Muscle of leg (tissue), 11 donors: Measurements from ENCODE around the gene DCAF12. TPM values are rescaled to one million over a fixed set of nuclear protein-coding genes. Genes with fewer than 3 reads are reported as not detected.

Experiments
- DNase-seq: peaks from one replicate; pipeline ENCODE4 v3.0.0; 2013
- H3K27ac ChIP-seq: one replicate; pipeline ENCODE4 v1.5.1; 2013; ENCODE audit warnings: mild to moderate bottlenecking, low read length, control low read depth
- H3K27me3 ChIP-seq: one replicate; pipeline ENCODE4 v1.6.1; 2013; ENCODE audit warnings: low read length; ENCODE audit not compliant: control insufficient read depth, insufficient read depth
- H3K36me3 ChIP-seq: one replicate; pipeline ENCODE4 v1.6.1; 2013; ENCODE audit warnings: low read length; ENCODE audit not compliant: control insufficient read depth, insufficient read depth
- H3K4me1 ChIP-seq: one replicate; pipeline ENCODE4 v1.6.1; 2013; ENCODE audit warnings: low read length; ENCODE audit not compliant: control insufficient read depth, insufficient read depth
- H3K4me3 ChIP-seq: one replicate; pipeline ENCODE4 v1.5.1; 2013; ENCODE audit warnings: low read length, control low read depth
- H3K9me3 ChIP-seq: replicated peaks from 2 replicates; pipeline ENCODE4 v1.6.1; 2013; ENCODE audit warnings: low read depth, low read length; ENCODE audit not compliant: control insufficient read depth
- WGBS: methylation state at CpG from one replicate; pipeline ENCODE4 v1.1.5; 2013; ENCODE audit warnings: missing lambda C conversion rate; ENCODE audit not compliant: insufficient coverage; 5-methylcytosine and 5-hydroxymethylcytosine counted together
- polyA plus RNA-seq, 8 donors: library from polyadenylated mRNA; unstranded; fragments of 120-200 nt; gene quantifications; one replicate each; pipeline versions ENCODE4 v1.2.1 to v1.2.3, GENCODE V29; 2013; ENCODE audit warnings: inconsistent platforms in 1 of 8, low replicate concordance in 1 of 8; ENCODE audit not compliant: insufficient read length in 8 of 8, insufficient read depth in 1 of 8
- total RNA-seq: library from RNA; stranded (reverse); fragments of 120-200 nt; gene quantifications from one replicate; pipeline ENCODE4 v1.2.4, GENCODE V29; 2013

The DCAF12 gene
- total and polyA plus RNA-seq, 9 donors: 18.2 to 42.1 (median 35.3) TPM

- peak overlapping the region; percentile 91 for H3K27ac ChIP-seq
- WGBS: 83% methylated on average over 11 of the region's 17 CpGs
- H3K36me3 ChIP-seq: peaks cover 17% of the 10 kb centered on the region
Observed at GRCh38 chr9:34127035-34127948, 794 bp upstream of the DCAF12 start.

GRCh38 chr9:34125681-34126206 is 754 bp downstream of the DCAF12 start:
- WGBS: under 1% methylated on average over 12 of the region's 18 CpGs
- Histone ChIP-seq H3K27me3 (no peaks in the 10 kb centered on the region), H3K27ac (peak overlapping the region; percentile 91), H3K9me3 (no peaks in the 10 kb centered on the region), H3K4me3 (peak overlapping the region; percentile 84), H3K36me3 (peaks cover 21% of the 10 kb centered on the region), H3K4me1 (peaks cover 14% of the 10 kb centered on the region)
- DNase-seq: peak; percentile 39

More at GRCh38 chr9:34127035-34127948, 794 bp upstream of the DCAF12 start:
- H3K4me1 ChIP-seq: peaks cover 14% of the 10 kb centered on the region
- H3K9me3 ChIP-seq: no peaks in the 10 kb centered on the region
- H3K27me3 ChIP-seq: no peaks in the 10 kb centered on the region
- no peak for DNase-seq
- H3K4me3 ChIP-seq: peak overlapping the region; percentile 84

GRCh38 chr9:34124926-34125325 is 1.6 kb downstream of the DCAF12 start:
- Histone ChIP-seq H3K4me3 (peak overlapping the region; percentile 84), H3K27me3 (no peaks in the 10 kb centered on the region), H3K27ac (no peak overlapping the region), H3K36me3 (peaks cover 21% of the 10 kb centered on the region), H3K9me3 (no peaks in the 10 kb centered on the region), H3K4me1 (peaks cover 14% of the 10 kb centered on the region)
- peak; percentile 11 for DNase-seq
- 67% methylated on average over 3 of the region's 6 CpGs for WGBS

- WGBS: 67% methylated on average over 1 of the region's 4 CpGs
- Histone ChIP-seq H3K9me3 (no peaks in the 10 kb centered on the region), H3K36me3 (peaks cover 25% of the 10 kb centered on the region), H3K27ac (no peak overlapping the region), H3K4me3 (no peak overlapping the region), H3K4me1 (peaks cover 14% of the 10 kb centered on the region), H3K27me3 (no peaks in the 10 kb centered on the region)
- no peak for DNase-seq
Observed at GRCh38 chr9:34124099-34124498, 2.4 kb downstream of the DCAF12 start.

- peaks cover 14% of the 10 kb centered on the region for H3K4me1 ChIP-seq
- H3K27ac ChIP-seq: no peak overlapping the region
- no peaks in the 10 kb centered on the region for H3K9me3 ChIP-seq
- no peak overlapping the region for H3K4me3 ChIP-seq
- WGBS: 69% methylated on average over 4 of the region's 6 CpGs
- peak; percentile 79 for DNase-seq
- peaks cover 25% of the 10 kb centered on the region for H3K36me3 ChIP-seq
- H3K27me3 ChIP-seq: no peaks in the 10 kb centered on the region
Observed at GRCh38 chr9:34123682-34124081, 2.8 kb downstream of the DCAF12 start.

- Histone ChIP-seq H3K4me1 (peaks cover 11% of the 10 kb centered on the region), H3K9me3 (no peaks in the 10 kb centered on the region), H3K27me3 (no peaks in the 10 kb centered on the region), H3K36me3 (peaks cover 34% of the 10 kb centered on the region), H3K4me3 (no peak overlapping the region), H3K27ac (no peak overlapping the region)
- DNase-seq: no peak
- WGBS: 88% methylated on average over 2 of the region's 3 CpGs
Observed at GRCh38 chr9:34121996-34122395, 4.5 kb downstream of the DCAF12 start.

- Histone ChIP-seq H3K36me3 (peaks cover 43% of the 10 kb centered on the region), H3K4me3 (no peak overlapping the region)
- 94% methylated on average over 2 of the region's 3 CpGs for WGBS
Observed at GRCh38 chr9:34119713-34120112, 6.8 kb downstream of the DCAF12 start.

GRCh38 chr9:34114436-34114835 is 12.1 kb downstream of the DCAF12 start:
- H3K27me3 ChIP-seq: no peaks in the 10 kb centered on the region
- no peak overlapping the region for H3K4me3 ChIP-seq
- no peak overlapping the region for H3K27ac ChIP-seq
- WGBS: 60% methylated on average over 3 of the region's 4 CpGs
- H3K9me3 ChIP-seq: no peaks in the 10 kb centered on the region
- DNase-seq: no peak
- no peaks in the 10 kb centered on the region for H3K4me1 ChIP-seq
- H3K36me3 ChIP-seq: peaks cover 42% of the 10 kb centered on the region

More at GRCh38 chr9:34119713-34120112, 6.8 kb downstream of the DCAF12 start:
- Histone ChIP-seq H3K9me3 (no peaks in the 10 kb centered on the region), H3K4me1 (no peaks in the 10 kb centered on the region), H3K27me3 (no peaks in the 10 kb centered on the region), H3K27ac (no peak overlapping the region)
- DNase-seq: no peak

GRCh38 chr9:34106110-34106509 is 20.4 kb downstream of the DCAF12 start:
- Histone ChIP-seq H3K27me3 (no peaks in the 10 kb centered on the region), H3K36me3 (peaks cover 65% of the 10 kb centered on the region), H3K27ac (no peak overlapping the region), H3K4me3 (no peak overlapping the region), H3K4me1 (no peaks in the 10 kb centered on the region), H3K9me3 (no peaks in the 10 kb centered on the region)
- WGBS: 96% methylated on average over 3 of the region's 5 CpGs
- no peak for DNase-seq

- Histone ChIP-seq H3K27me3 (no peaks in the 10 kb centered on the region), H3K9me3 (no peaks in the 10 kb centered on the region), H3K27ac (no peak overlapping the region), H3K4me1 (no peaks in the 10 kb centered on the region), H3K36me3 (peaks cover 69% of the 10 kb centered on the region), H3K4me3 (no peak overlapping the region)
- WGBS: 93% methylated on average over 4 of the region's 11 CpGs
- no peak for DNase-seq
Observed at GRCh38 chr9:34102796-34103195, 23.7 kb downstream of the DCAF12 start.
